Epithelial cell of proximal tubule (primary cell): ENCODE data around the gene GLS. TPM values are rescaled to one million over a fixed set of nuclear protein-coding genes. Genes with fewer than 3 reads are reported as not detected.
A peak's percentile ranks its signal among the peaks of the same experiment; 100 is the strongest.
"Not testable (repeated sequence)": the region's sequence is repeated elsewhere in the genome, so short reads cannot be mapped to it uniquely, and the experiment has no call there.

ENCODE experiments used
- DNase-seq: peaks from one replicate; pipeline ENCODE4 v3.0.0-alpha.2; 2011; ENCODE audit warnings: low read depth
- H3K4me3 ChIP-seq: 2 replicates; pipeline ENCODE4 v1.5.1; 2011; ENCODE audit warnings: low read depth, mild to moderate bottlenecking, low read length
- CTCF ChIP-seq: conservative IDR thresholded peaks from 2 replicates; pipeline ENCODE4 v1.5.1; 2012; ENCODE audit warnings: low read depth, mild to moderate bottlenecking, low read length
- total RNA-seq: library from RNA; depleted of rRNA; stranded (reverse); fragments of >200 nt; gene quantifications from 2 replicates; pipeline ENCODE4 v1.2.3, GENCODE V29; 2015

The GLS gene
- total RNA-seq, 1 donor from 2014 or later, result 246 TPM

DNA sequence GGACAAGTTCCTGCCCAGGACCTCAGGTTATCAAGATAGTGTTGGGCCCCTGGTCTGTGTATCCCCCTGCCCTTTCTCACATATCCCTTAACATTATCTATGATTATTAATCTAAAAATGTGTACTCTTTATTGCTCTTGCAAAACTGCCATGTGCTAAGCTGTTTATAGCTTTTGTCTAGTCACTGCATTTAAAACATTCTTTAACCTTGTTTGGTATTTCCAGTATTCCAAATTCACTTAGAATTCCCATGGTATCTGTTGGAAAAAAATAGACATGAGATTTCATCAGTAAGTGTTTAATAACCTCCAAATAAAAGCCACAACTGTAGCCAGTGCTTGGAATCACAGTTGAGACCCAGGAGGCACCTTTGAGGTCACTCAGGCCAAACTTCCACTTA lies 16.2 kb upstream of the GLS start:
- H3K4me3 ChIP-seq, result no peak overlapping the region
- TF ChIP-seq CTCF, result no peak
- no peak for DNase-seq

- peak; percentile 85 for DNase-seq
- H3K4me3 ChIP-seq, result no peak overlapping the region
- no peak for TF ChIP-seq CTCF
Measured at GRCh38 chr2:190867212-190867611, 13.4 kb upstream of the GLS start.

DNA sequence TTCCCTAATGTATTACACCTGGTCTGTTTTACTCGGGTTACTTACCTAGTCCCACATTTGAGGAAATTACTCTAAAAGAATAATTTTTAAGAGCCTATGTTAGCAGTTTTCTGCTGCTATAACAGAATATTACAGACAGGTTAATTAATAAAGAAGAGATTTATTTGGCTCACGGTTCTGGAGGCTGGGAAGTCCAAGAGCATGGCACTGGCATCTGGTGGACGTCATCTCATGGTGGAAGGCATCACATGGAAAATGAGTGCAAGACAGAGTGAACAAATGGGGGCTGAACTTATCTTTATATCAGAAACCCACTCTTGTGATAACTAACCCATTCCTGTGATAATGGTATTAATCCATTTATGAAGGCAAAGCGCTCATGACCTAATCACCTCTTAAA lies 12.8 kb upstream of the GLS start:
- no peak for DNase-seq
- TF ChIP-seq CTCF, result no peak
- no peak overlapping the region for H3K4me3 ChIP-seq

- TF ChIP-seq CTCF, result no peak
- no peak overlapping the region for H3K4me3 ChIP-seq
- no peak for DNase-seq
Measured at GRCh38 chr2:190869721-190870120, 10.9 kb upstream of the GLS start.

GRCh38 chr2:190873451-190873850 lies 7.2 kb upstream of the GLS start:
- DNase-seq, H3K4me3 ChIP-seq: not testable (repeated sequence)

GRCh38 chr2:190875891-190876290 lies 4.7 kb upstream of the GLS start:
- no peak overlapping the region for H3K4me3 ChIP-seq
- TF ChIP-seq CTCF, result no peak
- no peak for DNase-seq

GRCh38 chr2:190876631-190877030 lies 4.0 kb upstream of the GLS start:
- DNase-seq, result no peak
- no peak for TF ChIP-seq CTCF
- H3K4me3 ChIP-seq, result no peak overlapping the region

DNA sequence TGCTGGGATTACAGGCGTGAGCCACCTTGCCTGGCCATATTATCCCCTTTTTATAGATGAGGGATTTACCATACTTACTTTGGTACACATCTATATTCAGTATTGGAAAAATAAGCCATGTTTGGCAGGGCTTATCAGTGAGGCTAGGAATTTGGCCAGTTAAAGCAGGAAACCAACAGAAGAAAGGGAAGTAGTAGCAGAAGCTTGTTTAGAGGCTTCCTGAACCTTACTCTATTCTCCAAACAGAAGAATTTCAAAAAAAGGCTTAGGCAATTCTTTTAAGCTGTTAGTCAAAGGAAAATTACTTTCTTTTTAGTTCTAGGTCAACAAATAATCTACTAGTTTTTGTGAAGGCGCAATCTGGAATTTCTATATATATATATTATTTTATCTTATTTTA lies 3.2 kb upstream of the GLS start:
- no peak for TF ChIP-seq CTCF
- no peak overlapping the region for H3K4me3 ChIP-seq
- DNase-seq, result no peak
